Liver (tissue), 9 donors: ENCODE results near the gene SPAG9. TPM values are rescaled to one million over a fixed set of nuclear protein-coding genes. Genes with fewer than 3 reads are reported as not detected.

Experiments
- DNase-seq: peaks from one replicate; pipeline ENCODE4 v3.0.0-alpha.2; 2017; ENCODE audit warnings: low spot score
- H3K27ac ChIP-seq, 2 donors: one replicate each; pipeline ENCODE4 v1.7.0; 2013; ENCODE audit warnings: inconsistent platforms in 2 of 2, low read length in 2 of 2, control low read depth in 1 of 2, low read depth in 1 of 2, mild to moderate bottlenecking in 1 of 2
- H3K27me3 ChIP-seq, 4 donors: one replicate each; pipeline versions ENCODE4 v1.6.1 to v1.7.0; 2013; ENCODE audit warnings: low read length in 3 of 4, inconsistent platforms in 1 of 4, mild to moderate bottlenecking in 1 of 4, moderate library complexity in 1 of 4; ENCODE audit not compliant: control insufficient read depth in 4 of 4, insufficient read depth in 4 of 4
- H3K36me3 ChIP-seq, 4 donors: one replicate each; pipeline versions ENCODE4 v1.6.1 to v1.7.0; 2013; ENCODE audit warnings: low read length in 3 of 4, mild to moderate bottlenecking in 3 of 4, low read depth in 1 of 4, moderate library complexity in 1 of 4; ENCODE audit not compliant: control insufficient read depth in 4 of 4, insufficient read depth in 3 of 4
- H3K4me1 ChIP-seq, 4 donors: one replicate each; pipeline versions ENCODE4 v1.6.1 to v1.7.0; 2013; ENCODE audit warnings: low read length in 3 of 4, mild to moderate bottlenecking in 3 of 4, moderate library complexity in 1 of 4; ENCODE audit not compliant: control insufficient read depth in 4 of 4, insufficient read depth in 4 of 4
- H3K4me3 ChIP-seq, 3 donors: one replicate each; pipeline versions ENCODE4 v1.6.1 to v1.7.0; 2013; ENCODE audit warnings: low read length in 3 of 3, control low read depth in 1 of 3, low read depth in 1 of 3, mild to moderate bottlenecking in 1 of 3
- H3K9ac ChIP-seq, 2 donors: one replicate each; pipeline ENCODE4 v1.7.0; 2013; ENCODE audit warnings: low read length in 2 of 2, mild to moderate bottlenecking in 2 of 2, moderate library complexity in 2 of 2, control low read depth in 1 of 2, low read depth in 1 of 2
- H3K9me3 ChIP-seq, 4 donors: one replicate each; pipeline versions ENCODE4 v1.6.1 to v1.7.0; 2013; ENCODE audit warnings: low read length in 3 of 4; ENCODE audit not compliant: control insufficient read depth in 4 of 4
- FOXA1 ChIP-seq: IDR thresholded peaks from 2 replicates; pipeline ENCODE4 v1.6.1; 2016; ENCODE audit warnings: antibody characterized with exemption
- FOXA2 ChIP-seq: IDR thresholded peaks from 2 replicates; pipeline ENCODE4 v1.6.1; 2016; ENCODE audit warnings: antibody characterized with exemption
- GABPA ChIP-seq, 2 donors: IDR thresholded peaks in 1 of 2; conservative IDR thresholded peaks in 1 of 2; 2 replicates each; pipeline ENCODE4 v1.6.1; 2016; ENCODE audit warnings: antibody characterized with exemption in 2 of 2, mild to moderate bottlenecking in 1 of 2, moderate library complexity in 1 of 2
- HNF4A ChIP-seq, 2 donors: conservative IDR thresholded peaks; 2 replicates each; pipeline ENCODE4 v1.6.1; 2016; ENCODE audit warnings: antibody characterized with exemption in 2 of 2, mild to moderate bottlenecking in 2 of 2
- JUND ChIP-seq, 2 donors: IDR thresholded peaks; 2 replicates each; pipeline ENCODE4 v1.6.1; 2016; ENCODE audit warnings: antibody characterized with exemption in 2 of 2
- MAX ChIP-seq: IDR thresholded peaks from 2 replicates; pipeline ENCODE4 v1.6.1; 2016; ENCODE audit warnings: antibody characterized with exemption
- RXRA ChIP-seq, 2 donors: IDR thresholded peaks; 2 replicates each; pipeline ENCODE4 v1.6.1; 2017 to 2018; ENCODE audit warnings: antibody characterized with exemption in 2 of 2, mild to moderate bottlenecking in 1 of 2
- YY1 ChIP-seq: IDR thresholded peaks from 2 replicates; pipeline ENCODE4 v1.6.1; 2016; ENCODE audit warnings: antibody characterized with exemption, mild to moderate bottlenecking
- WGBS: extraction: QIAGEN DNeasy Blood & Tissue Kit; methylation state at CpG from one replicate; pipeline ENCODE4 v1.1.7; 2013; 5-methylcytosine and 5-hydroxymethylcytosine counted together
- polyA plus RNA-seq, 2 donors: library from polyadenylated mRNA; stranded (reverse) in 1 of 2; unstranded in 1 of 2; fragments of 200-250 nt in 1 of 2; fragments of >200 nt in 1 of 2; fragmentation: Nextera tagmentation in 1 of 2; extraction: Ambion mirVana in 1 of 2; gene quantifications; one replicate each; pipeline versions ENCODE4 v1.2.1 to v1.2.3, GENCODE V29; 2013 to 2015
- total RNA-seq, 2 donors: library from RNA; depleted of rRNA; stranded (reverse); fragments of >200 nt; gene quantifications; one replicate each; pipeline ENCODE4 v1.2.3, GENCODE V29; 2014
- TF ChIP-seq, protein P1 (sequence below): fragments of 150-350 bp; IDR thresholded peaks from 2 replicates; pipeline ENCODE4 v1.5.1; 2017; ENCODE audit warnings: improper control_type of control experiment, low read depth, low read length; ENCODE audit not compliant: missing input control
- TF ChIP-seq, protein P2 (sequence below): IDR thresholded peaks from 2 replicates; pipeline ENCODE4 v1.6.1; 2016; ENCODE audit warnings: antibody characterized with exemption
- TF ChIP-seq, protein P3 (sequence below): IDR thresholded peaks from 2 replicates; pipeline ENCODE4 v1.6.1; 2016; ENCODE audit warnings: antibody characterized with exemption, mild to moderate bottlenecking
- donor health status: healthy.
- donor health status: healthy.
- donor health status: healthy.
- donor health status: healthy.
- donor health status: healthy.

SPAG9 gene
- total and polyA plus RNA-seq, 4 donors = 12.0 to 94.0 (median 18.4) TPM

DNA sequence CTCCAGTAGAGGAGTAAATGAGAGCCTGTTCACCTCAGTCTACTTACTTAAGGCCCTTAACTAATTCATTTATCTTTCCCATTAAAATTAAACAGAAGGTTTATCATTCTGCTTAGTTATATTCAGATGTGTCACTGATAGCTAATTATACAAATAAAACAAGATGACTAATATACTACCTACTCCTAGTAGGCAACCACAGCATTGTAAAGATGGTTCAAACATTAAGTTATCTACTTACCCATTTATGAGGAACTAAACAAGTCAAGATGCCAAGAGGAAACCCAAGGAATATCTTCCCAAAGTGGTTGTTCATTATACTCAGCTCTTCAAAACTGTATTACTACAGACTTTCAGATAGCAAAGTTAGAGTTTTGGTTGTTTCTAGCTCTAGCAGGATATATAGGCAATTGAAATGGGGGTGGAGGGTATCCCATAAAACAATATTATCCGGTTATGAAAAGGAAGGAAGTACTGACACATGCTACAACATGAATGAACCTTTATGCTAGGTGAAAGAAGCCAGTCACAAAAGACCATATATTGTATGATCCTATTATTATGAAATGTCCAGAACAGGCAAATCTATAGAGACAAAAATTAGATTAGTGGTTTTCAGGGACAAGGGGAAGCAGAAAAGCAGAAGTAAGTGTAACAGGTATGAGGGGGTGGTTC, 56.5 kb downstream of the SPAG9 start:
- Histone ChIP-seq H3K36me3 (peaks cover 0 to 2% (median 0%) of the 10 kb centered on the region in 4 donors), H3K9ac (no peak overlapping the region), H3K27ac (no peak overlapping the region), H3K4me1 (no peaks in the 10 kb centered on the region), H3K27me3 (no peaks in the 10 kb centered on the region), H3K9me3 (no peaks in the 10 kb centered on the region), H3K4me3 (no peak overlapping the region)
- WGBS = 78% methylated on average over 1 of the region's 1 CpG
- DNase-seq = no peak
- TF ChIP-seq HNF4A (conservative IDR thresholded peaks at IDR 0.05) (no peak), FOXA2 (no peak), GABPA (IDR thresholded peaks at IDR 0.05 in 1 of 2, conservative IDR thresholded peaks at IDR 0.05 in 1 of 2) (no peak), JUND (IDR thresholded peaks at IDR 0.05) (no peak), MAX (no peak), FOXA1 (no peak), RXRA (IDR thresholded peaks at IDR 0.05) (no peak)
- TF ChIP-seq, protein P1, sequence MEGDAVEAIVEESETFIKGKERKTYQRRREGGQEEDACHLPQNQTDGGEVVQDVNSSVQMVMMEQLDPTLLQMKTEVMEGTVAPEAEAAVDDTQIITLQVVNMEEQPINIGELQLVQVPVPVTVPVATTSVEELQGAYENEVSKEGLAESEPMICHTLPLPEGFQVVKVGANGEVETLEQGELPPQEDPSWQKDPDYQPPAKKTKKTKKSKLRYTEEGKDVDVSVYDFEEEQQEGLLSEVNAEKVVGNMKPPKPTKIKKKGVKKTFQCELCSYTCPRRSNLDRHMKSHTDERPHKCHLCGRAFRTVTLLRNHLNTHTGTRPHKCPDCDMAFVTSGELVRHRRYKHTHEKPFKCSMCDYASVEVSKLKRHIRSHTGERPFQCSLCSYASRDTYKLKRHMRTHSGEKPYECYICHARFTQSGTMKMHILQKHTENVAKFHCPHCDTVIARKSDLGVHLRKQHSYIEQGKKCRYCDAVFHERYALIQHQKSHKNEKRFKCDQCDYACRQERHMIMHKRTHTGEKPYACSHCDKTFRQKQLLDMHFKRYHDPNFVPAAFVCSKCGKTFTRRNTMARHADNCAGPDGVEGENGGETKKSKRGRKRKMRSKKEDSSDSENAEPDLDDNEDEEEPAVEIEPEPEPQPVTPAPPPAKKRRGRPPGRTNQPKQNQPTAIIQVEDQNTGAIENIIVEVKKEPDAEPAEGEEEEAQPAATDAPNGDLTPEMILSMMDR = no peak
- TF ChIP-seq, protein P2, sequence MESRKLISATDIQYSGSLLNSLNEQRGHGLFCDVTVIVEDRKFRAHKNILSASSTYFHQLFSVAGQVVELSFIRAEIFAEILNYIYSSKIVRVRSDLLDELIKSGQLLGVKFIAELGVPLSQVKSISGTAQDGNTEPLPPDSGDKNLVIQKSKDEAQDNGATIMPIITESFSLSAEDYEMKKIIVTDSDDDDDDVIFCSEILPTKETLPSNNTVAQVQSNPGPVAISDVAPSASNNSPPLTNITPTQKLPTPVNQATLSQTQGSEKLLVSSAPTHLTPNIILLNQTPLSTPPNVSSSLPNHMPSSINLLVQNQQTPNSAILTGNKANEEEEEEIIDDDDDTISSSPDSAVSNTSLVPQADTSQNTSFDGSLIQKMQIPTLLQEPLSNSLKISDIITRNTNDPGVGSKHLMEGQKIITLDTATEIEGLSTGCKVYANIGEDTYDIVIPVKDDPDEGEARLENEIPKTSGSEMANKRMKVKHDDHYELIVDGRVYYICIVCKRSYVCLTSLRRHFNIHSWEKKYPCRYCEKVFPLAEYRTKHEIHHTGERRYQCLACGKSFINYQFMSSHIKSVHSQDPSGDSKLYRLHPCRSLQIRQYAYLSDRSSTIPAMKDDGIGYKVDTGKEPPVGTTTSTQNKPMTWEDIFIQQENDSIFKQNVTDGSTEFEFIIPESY = no peak
- TF ChIP-seq, protein P3, sequence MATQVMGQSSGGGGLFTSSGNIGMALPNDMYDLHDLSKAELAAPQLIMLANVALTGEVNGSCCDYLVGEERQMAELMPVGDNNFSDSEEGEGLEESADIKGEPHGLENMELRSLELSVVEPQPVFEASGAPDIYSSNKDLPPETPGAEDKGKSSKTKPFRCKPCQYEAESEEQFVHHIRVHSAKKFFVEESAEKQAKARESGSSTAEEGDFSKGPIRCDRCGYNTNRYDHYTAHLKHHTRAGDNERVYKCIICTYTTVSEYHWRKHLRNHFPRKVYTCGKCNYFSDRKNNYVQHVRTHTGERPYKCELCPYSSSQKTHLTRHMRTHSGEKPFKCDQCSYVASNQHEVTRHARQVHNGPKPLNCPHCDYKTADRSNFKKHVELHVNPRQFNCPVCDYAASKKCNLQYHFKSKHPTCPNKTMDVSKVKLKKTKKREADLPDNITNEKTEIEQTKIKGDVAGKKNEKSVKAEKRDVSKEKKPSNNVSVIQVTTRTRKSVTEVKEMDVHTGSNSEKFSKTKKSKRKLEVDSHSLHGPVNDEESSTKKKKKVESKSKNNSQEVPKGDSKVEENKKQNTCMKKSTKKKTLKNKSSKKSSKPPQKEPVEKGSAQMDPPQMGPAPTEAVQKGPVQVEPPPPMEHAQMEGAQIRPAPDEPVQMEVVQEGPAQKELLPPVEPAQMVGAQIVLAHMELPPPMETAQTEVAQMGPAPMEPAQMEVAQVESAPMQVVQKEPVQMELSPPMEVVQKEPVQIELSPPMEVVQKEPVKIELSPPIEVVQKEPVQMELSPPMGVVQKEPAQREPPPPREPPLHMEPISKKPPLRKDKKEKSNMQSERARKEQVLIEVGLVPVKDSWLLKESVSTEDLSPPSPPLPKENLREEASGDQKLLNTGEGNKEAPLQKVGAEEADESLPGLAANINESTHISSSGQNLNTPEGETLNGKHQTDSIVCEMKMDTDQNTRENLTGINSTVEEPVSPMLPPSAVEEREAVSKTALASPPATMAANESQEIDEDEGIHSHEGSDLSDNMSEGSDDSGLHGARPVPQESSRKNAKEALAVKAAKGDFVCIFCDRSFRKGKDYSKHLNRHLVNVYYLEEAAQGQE = no peak

GRCh38 chr17:51060396-51060795, 60.3 kb downstream of the SPAG9 start:
- H3K4me3 ChIP-seq = no peak overlapping the region
- TF ChIP-seq GABPA (IDR thresholded peaks at IDR 0.05 in 1 of 2, conservative IDR thresholded peaks at IDR 0.05 in 1 of 2) (no peak), YY1 (no peak)
- no peak for DNase-seq
- no peaks in the 10 kb centered on the region for H3K9me3 ChIP-seq
- no peak overlapping the region for H3K9ac ChIP-seq
- no peak overlapping the region for H3K27ac ChIP-seq
- no peaks in the 10 kb centered on the region for H3K27me3 ChIP-seq
- H3K36me3 ChIP-seq = no peaks in the 10 kb centered on the region
- peaks cover 0 to 30% (median 16%) of the 10 kb centered on the region in 4 donors for H3K4me1 ChIP-seq
- WGBS = 94% methylated on average over 5 of the region's 5 CpGs
